Tibial nerve (tissue), 4 donors: Measurements from ENCODE around the gene CDH12. TPM values are rescaled to one million over a fixed set of nuclear protein-coding genes. Genes with fewer than 3 reads are reported as not detected.

Experiments used
- DNase-seq, 2 donors: peaks; one replicate each; pipeline ENCODE4 v3.0.0-alpha.2; 2019; ENCODE audit warnings: low spot score in 2 of 2
- H3K27ac ChIP-seq, 4 donors: fragments of 200-600 bp; sonication (generic) in 3 of 4; one replicate each; pipeline ENCODE4 v1.5.1; 2017 to 2019; ENCODE audit warnings: mild to moderate bottlenecking in 1 of 4
- H3K27me3 ChIP-seq, 2 donors: fragments of 200-600 bp; sonication (generic) in 1 of 2; one replicate each; pipeline versions ENCODE4 v1.5.1 to v1.6.0; 2017 to 2019
- H3K36me3 ChIP-seq, 3 donors: fragments of 200-600 bp; sonication (generic); one replicate each; pipeline ENCODE4 v1.5.1; 2018 to 2019
- H3K4me1 ChIP-seq, 4 donors: fragments of 200-600 bp; sonication (generic) in 3 of 4; one replicate each; pipeline ENCODE4 v1.5.1; 2017 to 2019
- H3K4me3 ChIP-seq, 4 donors: fragments of 200-600 bp; sonication (generic) in 3 of 4; one replicate each; pipeline ENCODE4 v1.5.1; 2017 to 2019; ENCODE audit warnings: mild to moderate bottlenecking in 1 of 4, moderate library complexity in 1 of 4
- H3K9me3 ChIP-seq, 4 donors: fragments of 200-600 bp; sonication (generic) in 3 of 4; one replicate each; pipeline ENCODE4 v1.5.1; 2017 to 2019
- CTCF ChIP-seq, 5 experiments: fragments of 200-600 bp in 3 of 5; fragments of 450-650 bp in 2 of 5; sonication (generic) in 3 of 5; IDR thresholded peaks; one replicate each; pipeline ENCODE4 v1.5.1; 2016 to 2019; ENCODE audit warnings: antibody characterized with exemption in 5 of 5, mild to moderate bottlenecking in 3 of 5, moderate library complexity in 2 of 5
- EP300 ChIP-seq, 2 donors: sonication (generic); formaldehyde crosslinking; IDR thresholded peaks; one replicate each; pipeline ENCODE4 v1.6.1; 2017; ENCODE audit warnings: antibody characterized with exemption in 2 of 2, mild to moderate bottlenecking in 1 of 2
- POLR2A ChIP-seq, 2 donors: fragments of 450-650 bp; IDR thresholded peaks; one replicate each; pipeline ENCODE4 v1.6.1; 2017; ENCODE audit warnings: antibody characterized with exemption in 2 of 2, mild to moderate bottlenecking in 2 of 2, moderate library complexity in 2 of 2
- WGBS, 2 donors: methylation state at CpG; one replicate each; pipeline ENCODE4 v1.1.5; 2018; 5-methylcytosine and 5-hydroxymethylcytosine counted together
- total RNA-seq, 4 donors: library from RNA; depleted of rRNA; stranded (reverse); fragments of >200 nt; gene quantifications; one replicate each; pipeline ENCODE4 v1.1.0, GENCODE V29; 2016

Gene CDH12
- total RNA-seq, 4 donors from 2014 or later: 0.30 TPM; not detected in 3

DNA sequence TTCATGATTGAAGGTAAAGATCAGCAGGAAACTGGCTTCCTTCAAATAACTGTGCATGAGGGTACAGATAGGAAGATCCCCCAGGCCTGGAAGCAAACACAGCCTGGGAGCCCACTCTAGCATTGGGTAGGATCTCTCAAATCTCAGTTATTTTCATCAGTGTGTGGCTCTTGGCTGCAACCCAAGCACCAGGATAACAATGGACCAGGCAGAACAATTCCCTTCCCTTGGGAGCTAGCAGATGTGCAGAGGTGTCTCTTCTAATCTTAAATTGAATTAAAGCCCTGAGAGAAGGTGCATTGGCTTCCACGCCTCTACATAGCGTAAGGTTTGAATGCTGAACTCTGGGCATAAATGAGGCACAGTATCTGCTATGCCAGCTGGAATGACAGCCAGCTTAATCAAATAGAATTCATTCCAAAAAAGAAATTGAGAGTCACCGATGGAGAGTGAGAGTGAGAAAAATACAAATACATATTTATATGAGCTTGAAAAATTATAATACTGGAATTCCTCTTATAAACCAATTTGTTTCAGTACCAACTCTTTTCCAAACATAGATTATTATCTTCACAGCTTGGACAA, 957.3 kb downstream of the CDH12 start:
- WGBS, 2 donors: 31 to 62% methylated on average over 3 of the region's 3 CpGs

GRCh38 chr5:21893161-21893560, 960.0 kb downstream of the CDH12 start:
- no peaks in the 10 kb centered on the region for H3K9me3 ChIP-seq
- no peak overlapping the region for H3K27ac ChIP-seq
- no peak for DNase-seq
- WGBS, 2 donors: 95 to 98% methylated on average over 2 of the region's 2 CpGs
- no peak overlapping the region for H3K4me3 ChIP-seq
- TF ChIP-seq EP300 (IDR thresholded peaks at IDR 0.05) (no peak), CTCF (IDR thresholded peaks at IDR 0.05) (no peak), POLR2A (IDR thresholded peaks at IDR 0.05) (no peak)
- H3K4me1 ChIP-seq: no peaks in the 10 kb centered on the region
- H3K27me3 ChIP-seq: no peaks in the 10 kb centered on the region
- no peaks in the 10 kb centered on the region for H3K36me3 ChIP-seq

More for the DNA sequence above, 957.3 kb downstream of the CDH12 start:
- Histone ChIP-seq H3K27ac (no peak overlapping the region), H3K27me3 (no peaks in the 10 kb centered on the region), H3K9me3 (no peaks in the 10 kb centered on the region), H3K36me3 (no peaks in the 10 kb centered on the region), H3K4me3 (no peak overlapping the region), H3K4me1 (no peaks in the 10 kb centered on the region)
- TF ChIP-seq POLR2A (IDR thresholded peaks at IDR 0.05) (no peak), EP300 (IDR thresholded peaks at IDR 0.05) (no peak), CTCF (IDR thresholded peaks at IDR 0.05) (no peak)
- DNase-seq: no peak

DNA sequence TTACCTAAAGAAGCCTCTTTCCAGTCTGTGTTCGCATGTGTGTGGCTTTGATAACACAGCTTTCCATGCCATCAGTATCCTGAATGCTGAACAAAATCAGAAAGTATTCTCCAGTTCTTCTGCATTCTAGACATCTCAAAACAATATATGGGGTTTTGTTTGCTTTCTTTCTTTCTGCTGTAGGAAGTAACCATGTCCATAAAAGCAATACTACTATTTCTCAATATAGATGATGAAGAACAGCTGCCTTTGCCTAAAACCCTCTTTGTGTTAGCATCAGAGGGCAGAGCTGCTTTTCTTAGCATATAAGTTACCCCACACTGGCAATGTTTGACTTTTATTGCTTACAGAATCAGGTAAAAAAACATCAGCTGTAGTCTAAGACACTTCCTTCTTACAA, 963.6 kb downstream of the CDH12 start:
- H3K27ac ChIP-seq: no peak overlapping the region
- no peaks in the 10 kb centered on the region for H3K27me3 ChIP-seq
- H3K36me3 ChIP-seq: no peaks in the 10 kb centered on the region
- 72 to 82% methylated on average over 1 of the region's 1 CpG for WGBS, 2 donors
- TF ChIP-seq POLR2A (IDR thresholded peaks at IDR 0.05) (no peak), EP300 (IDR thresholded peaks at IDR 0.05) (no peak), CTCF (IDR thresholded peaks at IDR 0.05) (no peak)
- H3K4me3 ChIP-seq: no peak overlapping the region
- H3K9me3 ChIP-seq: no peaks in the 10 kb centered on the region
- no peaks in the 10 kb centered on the region for H3K4me1 ChIP-seq
- DNase-seq: no peak

GRCh38 chr5:21882074-21882745, 970.9 kb downstream of the CDH12 start:
- Histone ChIP-seq H3K9me3 (no peaks in the 10 kb centered on the region), H3K27me3 (no peaks in the 10 kb centered on the region), H3K4me1 (no peaks in the 10 kb centered on the region), H3K36me3 (no peaks in the 10 kb centered on the region), H3K4me3 (no peak overlapping the region), H3K27ac (no peak overlapping the region)
- 88 to 89% methylated on average over 17 of the region's 17 CpGs for WGBS, 2 donors
- no peak for DNase-seq
- TF ChIP-seq CTCF (IDR thresholded peaks at IDR 0.05): no peak
- no peak for TF ChIP-seq EP300 (IDR thresholded peaks at IDR 0.05)
- TF ChIP-seq POLR2A (IDR thresholded peaks at IDR 0.05): no peak

DNA sequence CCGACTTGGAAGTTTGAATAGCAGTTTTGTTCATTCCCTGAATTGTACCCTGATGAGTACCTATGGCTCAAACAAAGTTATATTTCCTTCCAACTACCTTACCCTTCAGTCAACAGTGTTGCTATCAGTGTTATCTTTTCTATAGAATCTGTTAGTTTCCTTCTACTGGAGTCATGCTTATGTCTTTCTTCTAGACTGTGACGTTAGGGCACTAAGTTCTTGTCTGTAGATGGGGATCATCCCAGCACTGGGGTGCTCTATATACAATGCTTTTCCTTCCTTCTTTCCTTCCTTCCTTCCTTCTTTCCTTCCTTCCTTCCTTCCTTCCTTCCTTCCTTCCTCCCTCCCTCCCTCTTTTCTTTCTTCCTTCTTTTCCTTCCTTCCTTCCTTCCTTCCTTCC, 973.0 kb downstream of the CDH12 start:
- no peak for TF ChIP-seq POLR2A (IDR thresholded peaks at IDR 0.05)
- no peak for TF ChIP-seq EP300 (IDR thresholded peaks at IDR 0.05)
- TF ChIP-seq CTCF (IDR thresholded peaks at IDR 0.05): no peak
- no peak overlapping the region for H3K27ac ChIP-seq
- DNase-seq: no peak
- H3K36me3 ChIP-seq: no peaks in the 10 kb centered on the region
- no peaks in the 10 kb centered on the region for H3K27me3 ChIP-seq
- H3K9me3 ChIP-seq: no peaks in the 10 kb centered on the region
- H3K4me1 ChIP-seq: no peaks in the 10 kb centered on the region
- WGBS, 2 donors: 81 to 88% methylated on average over 2 of the region's 2 CpGs
- H3K4me3 ChIP-seq: no peak overlapping the region
